Activated naive CD8-positive, alpha-beta T cell treated with anti-CD3 and anti-CD28 coated beads, Interleukin-2, amount 50 U/mL, for 24 hours (primary cell): ENCODE data around the gene CEND1.

Source experiments
- ATAC-seq: fragments of 150-1000 bp; cut with Tn5 transposase; one replicate; pipeline ENCODE4 v1.10.0; 2021
- DNase-seq: peaks from one replicate; pipeline ENCODE4 v3.0.0; 2021
- H3K27ac Mint-ChIP-seq: one replicate; pipeline ENCODE4 v1.8.0; 2021; ENCODE audit warnings: mild to moderate bottlenecking, mixed read lengths
- H3K27me3 Mint-ChIP-seq: one replicate; pipeline ENCODE4 v1.8.0; 2021; ENCODE audit warnings: mixed read lengths
- H3K36me3 Mint-ChIP-seq: one replicate; pipeline ENCODE4 v1.8.0; 2021; ENCODE audit warnings: low read depth, mixed read lengths
- H3K4me1 Mint-ChIP-seq: one replicate; pipeline ENCODE4 v1.8.0; 2021; ENCODE audit warnings: mixed read lengths
- H3K4me3 Mint-ChIP-seq: one replicate; pipeline ENCODE4 v1.8.0; 2021; ENCODE audit warnings: mild to moderate bottlenecking, moderate library complexity, mixed read lengths
- H3K9me3 Mint-ChIP-seq: one replicate; pipeline ENCODE4 v1.8.0; 2021; ENCODE audit warnings: mixed read lengths

The CEND1 gene

GRCh38 chr11:798093-798713 is 8.3 kb upstream of the CEND1 start, which contains the start of gene SLC25A22:
Gene SLC25A22 (minus strand): TSS chr11:798281. CDS start chr11:795006, 3,275 bp downstream.
- H3K4me1 Mint-ChIP-seq = peaks cover 6% of the 10 kb centered on the region
- H3K9me3 Mint-ChIP-seq = no peaks in the 10 kb centered on the region
- H3K4me3 Mint-ChIP-seq = peak within 1 kb of the TSS; percentile 92
- ATAC-seq = peak; percentile 49
- no peaks in the 10 kb centered on the region for H3K27me3 Mint-ChIP-seq
- DNase-seq = peak; percentile 93
- peak within 1 kb of the TSS; percentile 84 for H3K27ac Mint-ChIP-seq
- peaks cover 2% of the 10 kb centered on the region for H3K36me3 Mint-ChIP-seq

GRCh38 chr11:797296-798092 is 7.6 kb upstream of the CEND1 start:
- Mint-ChIP-seq H3K9me3 (no peaks in the 10 kb centered on the region), H3K4me3 (peak overlapping the region; percentile 92), H3K27me3 (no peaks in the 10 kb centered on the region), H3K36me3 (peaks cover 2% of the 10 kb centered on the region), H3K27ac (peak overlapping the region; percentile 84), H3K4me1 (peaks cover 6% of the 10 kb centered on the region)
- ATAC-seq (peak; percentile 63), DNase-seq (peak; percentile 84)

GRCh38 chr11:796565-797295 is 6.8 kb upstream of the CEND1 start:
- peak overlapping the region; percentile 84 for H3K27ac Mint-ChIP-seq
- peaks cover 2% of the 10 kb centered on the region for H3K36me3 Mint-ChIP-seq
- peak overlapping the region; percentile 92 for H3K4me3 Mint-ChIP-seq

GRCh38 chr11:795634-796564 is 6.0 kb upstream of the CEND1 start:
- Mint-ChIP-seq H3K9me3 (no peaks in the 10 kb centered on the region), H3K27me3 (no peaks in the 10 kb centered on the region), H3K36me3 (peaks cover 4% of the 10 kb centered on the region), H3K4me3 (peak overlapping the region; percentile 92), H3K27ac (peak overlapping the region; percentile 83), H3K4me1 (peaks cover 6% of the 10 kb centered on the region)
- peak; percentile 85 for DNase-seq
- ATAC-seq = peak; percentile 77

More at GRCh38 chr11:796565-797295, 6.8 kb upstream of the CEND1 start:
- H3K4me1 Mint-ChIP-seq = peaks cover 6% of the 10 kb centered on the region
- no peak for DNase-seq
- H3K27me3 Mint-ChIP-seq = no peaks in the 10 kb centered on the region
- H3K9me3 Mint-ChIP-seq = no peaks in the 10 kb centered on the region
- no peak for ATAC-seq

DNA sequence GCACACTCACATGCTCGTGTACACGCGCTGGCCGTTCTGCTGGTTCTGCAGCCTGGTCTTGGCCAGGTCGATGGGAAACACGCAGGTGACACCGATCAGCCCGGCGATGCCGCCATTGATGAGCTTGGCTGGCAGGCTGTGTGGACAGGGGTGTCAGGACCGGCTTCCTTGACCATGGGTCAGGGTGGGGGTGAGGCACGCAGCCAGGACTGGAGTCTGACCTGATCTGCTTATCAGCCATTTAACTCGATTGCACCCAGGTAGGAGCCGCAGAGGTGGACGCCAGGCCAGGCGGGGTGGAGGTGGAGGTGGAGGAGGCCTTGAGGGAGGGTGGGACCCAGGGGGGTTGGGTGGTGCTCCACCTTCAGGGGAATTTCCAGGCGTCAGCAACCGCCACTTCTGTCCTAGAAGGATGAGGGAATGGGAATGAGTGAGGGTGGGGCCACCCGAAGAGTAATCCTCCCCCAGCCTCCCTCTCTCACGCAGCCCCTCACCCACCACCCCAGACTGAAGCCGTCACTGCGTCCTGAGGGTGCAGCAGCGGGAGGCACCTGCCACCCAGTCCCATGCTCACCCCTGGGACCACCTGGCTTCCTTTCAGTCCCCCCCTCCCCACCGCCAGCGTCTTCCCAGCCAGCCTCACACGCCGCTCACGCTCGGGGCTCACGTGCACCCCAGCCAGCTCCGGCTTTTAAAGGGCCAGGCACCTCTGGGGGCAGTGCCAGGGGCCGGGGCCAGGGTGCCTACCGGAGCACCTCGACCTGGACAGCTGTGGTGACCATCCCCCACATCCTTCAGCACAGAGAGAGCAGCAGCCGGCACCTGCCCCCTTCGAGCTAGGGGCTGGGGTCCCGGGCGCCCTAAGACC is 5.1 kb upstream of the CEND1 start:
- H3K36me3 Mint-ChIP-seq = peaks cover 4% of the 10 kb centered on the region
- ATAC-seq (no peak), DNase-seq (no peak)
- H3K9me3 Mint-ChIP-seq = no peaks in the 10 kb centered on the region
- H3K4me3 Mint-ChIP-seq = peak overlapping the region; percentile 92
- peaks cover 6% of the 10 kb centered on the region for H3K4me1 Mint-ChIP-seq
- H3K27ac Mint-ChIP-seq = no peak overlapping the region
- H3K27me3 Mint-ChIP-seq = no peaks in the 10 kb centered on the region

DNA sequence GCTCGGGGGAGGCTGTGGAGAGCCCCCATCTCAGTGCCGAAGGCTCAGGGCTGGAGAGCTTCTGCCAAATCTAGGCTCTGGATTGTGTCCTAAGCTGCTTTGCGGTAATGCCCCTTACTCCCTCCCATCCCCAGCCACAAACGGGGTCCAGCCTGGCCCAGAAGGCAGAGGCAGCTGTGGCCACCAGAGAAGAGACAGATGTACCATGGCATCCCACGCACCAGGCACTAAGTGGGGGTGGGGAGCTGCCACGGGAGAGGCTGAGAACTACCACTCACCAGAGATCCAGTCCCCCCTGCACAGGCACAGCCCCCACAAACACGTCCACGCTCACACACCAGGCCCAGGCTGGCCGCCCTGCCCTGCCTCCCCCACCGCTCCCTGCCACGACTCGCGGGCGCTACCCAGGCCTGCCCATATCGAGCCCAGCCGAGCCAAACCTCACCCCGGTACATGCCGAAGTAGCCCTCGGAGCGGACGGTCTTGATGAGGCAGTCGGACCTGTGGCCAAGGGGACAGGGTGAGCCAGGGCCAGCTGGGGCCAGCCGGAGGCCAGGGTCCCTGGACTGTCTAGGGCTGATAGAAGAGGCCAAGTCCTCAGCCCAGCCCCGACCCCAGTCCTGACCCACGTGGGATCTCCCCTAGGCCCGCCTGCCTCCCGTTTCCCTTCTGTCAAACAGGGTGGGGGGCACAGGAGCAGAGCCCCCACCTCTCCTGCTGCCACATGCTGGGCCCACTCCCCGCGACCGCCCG is 4.3 kb upstream of the CEND1 start:
- DNase-seq (no peak), ATAC-seq (no peak)
- Mint-ChIP-seq H3K27me3 (no peaks in the 10 kb centered on the region), H3K4me1 (peaks cover 6% of the 10 kb centered on the region), H3K27ac (no peak overlapping the region), H3K4me3 (peak overlapping the region; percentile 53), H3K36me3 (peaks cover 4% of the 10 kb centered on the region), H3K9me3 (no peaks in the 10 kb centered on the region)

DNA sequence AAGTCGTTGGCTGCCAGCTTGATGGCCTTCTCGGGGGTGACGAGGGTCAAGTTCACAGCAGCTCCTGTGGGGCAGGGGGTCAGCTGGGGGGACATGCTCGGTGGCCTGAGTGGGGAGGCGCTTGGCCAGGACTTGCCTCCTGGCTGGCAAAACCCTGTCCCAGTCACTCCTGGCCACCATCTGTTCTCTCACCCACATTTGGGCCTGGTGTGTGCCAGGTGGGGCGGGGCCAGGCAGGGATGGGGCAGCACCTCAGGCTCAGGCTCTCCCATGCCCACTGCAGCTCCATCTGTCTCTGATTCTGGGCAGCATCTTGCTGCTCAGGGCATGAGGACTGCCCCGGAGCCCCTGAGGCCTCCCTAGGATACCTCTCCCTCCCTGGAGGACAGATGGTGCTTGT is 3.7 kb upstream of the CEND1 start:
- peaks cover 2% of the 10 kb centered on the region for H3K27me3 Mint-ChIP-seq
- H3K4me1 Mint-ChIP-seq = peaks cover 6% of the 10 kb centered on the region
- no peaks in the 10 kb centered on the region for H3K9me3 Mint-ChIP-seq
- H3K36me3 Mint-ChIP-seq = peaks cover 4% of the 10 kb centered on the region
- H3K4me3 Mint-ChIP-seq = no peak overlapping the region
- no peak for ATAC-seq
- no peak overlapping the region for H3K27ac Mint-ChIP-seq
- no peak for DNase-seq

DNA sequence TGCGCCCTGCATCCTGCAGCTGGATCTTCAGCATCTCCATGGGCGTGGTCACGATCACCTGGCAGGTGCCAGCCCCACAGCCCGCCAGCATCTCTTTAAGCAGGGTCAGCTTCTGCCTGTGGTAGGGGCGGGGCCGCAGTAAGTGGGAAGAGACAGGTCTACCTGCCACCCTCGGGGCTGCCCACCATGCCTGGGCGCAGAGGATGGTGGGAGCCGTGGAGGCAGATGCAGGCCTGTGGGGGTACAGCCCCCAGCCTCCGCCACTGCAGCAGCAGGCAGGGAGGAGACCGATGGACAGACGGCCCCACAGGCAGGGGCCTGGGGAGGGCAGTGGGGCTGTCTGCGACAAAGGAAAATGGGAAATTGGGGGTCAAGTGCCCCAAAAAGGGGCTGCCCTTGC is 3.0 kb upstream of the CEND1 start:
- peaks cover 2% of the 10 kb centered on the region for H3K27me3 Mint-ChIP-seq
- H3K4me1 Mint-ChIP-seq = peaks cover 7% of the 10 kb centered on the region
- no peak overlapping the region for H3K4me3 Mint-ChIP-seq
- H3K36me3 Mint-ChIP-seq = peaks cover 4% of the 10 kb centered on the region
- H3K27ac Mint-ChIP-seq = no peak overlapping the region
- ATAC-seq (no peak), DNase-seq (no peak)
- H3K9me3 Mint-ChIP-seq = no peaks in the 10 kb centered on the region

DNA sequence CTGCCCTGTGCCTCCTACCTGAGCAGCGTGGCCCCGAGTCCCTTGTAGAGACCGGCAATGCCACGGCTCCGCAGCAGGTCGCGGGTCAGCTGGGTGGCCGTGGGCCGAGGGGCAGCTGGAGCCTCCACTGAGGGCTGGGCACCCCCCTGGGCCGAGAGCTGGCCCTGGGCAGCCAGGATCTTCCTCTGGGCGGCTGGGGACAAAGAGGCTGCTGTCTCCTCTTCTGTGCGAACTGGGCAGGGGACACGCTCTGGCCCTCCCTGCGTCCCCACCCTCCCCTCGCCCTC is 2.6 kb upstream of the CEND1 start:
- peaks cover 2% of the 10 kb centered on the region for H3K27me3 Mint-ChIP-seq
- no peak overlapping the region for H3K4me3 Mint-ChIP-seq
- peaks cover 9% of the 10 kb centered on the region for H3K4me1 Mint-ChIP-seq
- ATAC-seq = no peak
- H3K27ac Mint-ChIP-seq = no peak overlapping the region
- DNase-seq = no peak
- H3K9me3 Mint-ChIP-seq = no peaks in the 10 kb centered on the region
- peaks cover 4% of the 10 kb centered on the region for H3K36me3 Mint-ChIP-seq

DNA sequence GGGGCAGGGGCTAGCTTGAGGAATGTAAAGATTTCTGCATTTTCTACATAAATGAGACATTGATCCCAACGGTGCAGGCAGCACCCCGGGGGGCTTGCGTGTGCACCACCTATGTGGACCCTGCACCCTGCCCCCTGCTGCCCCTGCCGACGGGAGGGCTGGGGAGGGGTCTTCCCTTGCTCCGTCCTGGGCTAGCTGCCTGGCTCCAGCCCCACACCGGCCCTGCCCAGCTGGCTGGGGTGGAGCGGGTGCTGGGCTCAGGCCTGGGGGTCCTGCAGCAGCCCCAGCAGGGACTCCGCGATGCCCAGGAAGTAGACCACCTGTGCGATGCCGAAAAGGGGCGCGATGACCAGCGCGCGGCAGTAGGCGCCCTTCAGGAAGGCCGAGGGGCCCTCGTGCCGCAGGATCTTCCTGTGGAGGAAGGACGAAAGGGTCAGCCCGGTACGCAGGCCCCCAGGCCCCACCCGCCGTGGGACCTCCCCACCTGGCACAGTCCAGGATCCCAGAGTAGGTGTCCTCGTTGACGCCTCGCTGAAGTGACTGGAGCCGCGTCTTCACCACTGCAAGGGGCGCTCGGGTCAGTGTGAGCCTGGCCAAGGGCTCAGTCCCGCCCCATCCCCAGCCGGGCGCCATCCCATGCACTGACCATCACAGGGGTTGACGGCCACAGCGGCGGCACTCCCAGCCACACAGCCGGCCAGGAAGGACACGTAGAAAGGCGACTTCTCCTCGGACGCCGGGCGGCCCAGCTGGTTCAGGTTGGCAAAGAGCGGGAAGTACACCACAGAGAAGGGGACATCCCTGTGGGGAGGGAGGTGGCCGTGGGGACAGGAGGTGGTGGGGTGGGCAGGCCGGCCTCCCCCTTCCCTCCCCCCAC is 2.0 kb upstream of the CEND1 start:
- Mint-ChIP-seq H3K36me3 (peaks cover 4% of the 10 kb centered on the region), H3K27me3 (peaks cover 2% of the 10 kb centered on the region)
- ATAC-seq = no peak

GRCh38 chr11:790721-791564 is 1.1 kb upstream of the CEND1 start:
- Mint-ChIP-seq H3K9me3 (no peaks in the 10 kb centered on the region), H3K27me3 (peaks cover 2% of the 10 kb centered on the region), H3K4me3 (no peak overlapping the region), H3K4me1 (peaks cover 2% of the 10 kb centered on the region), H3K27ac (peak overlapping the region; percentile 46), H3K36me3 (peaks cover 3% of the 10 kb centered on the region)
- peak; percentile 15 for ATAC-seq
- no peak for DNase-seq

More for the DNA sequence above, 2.0 kb upstream of the CEND1 start:
- Mint-ChIP-seq H3K27ac (no peak overlapping the region), H3K4me3 (no peak overlapping the region), H3K4me1 (peaks cover 9% of the 10 kb centered on the region), H3K9me3 (no peaks in the 10 kb centered on the region)
- no peak for DNase-seq
